Fibroblast of villous mesenchyme (primary cell): Measurements from ENCODE around the gene VRK1. TPM values are rescaled to one million over a fixed set of nuclear protein-coding genes. Genes with fewer than 3 reads are reported as not detected.

Experiments
- DNase-seq: peaks from one replicate; pipeline ENCODE4 v3.0.0-alpha.2; 2010; ENCODE audit warnings: low read depth
- H3K4me3 ChIP-seq: 2 replicates; pipeline ENCODE4 v1.5.1; 2011; ENCODE audit warnings: low read depth, mild to moderate bottlenecking, low read length
- CTCF ChIP-seq: IDR thresholded peaks from 2 replicates; pipeline ENCODE4 v1.5.1; 2012; ENCODE audit warnings: low read depth, mild to moderate bottlenecking, low read length; ENCODE audit not compliant: insufficient read depth
- total RNA-seq: library from RNA; depleted of rRNA; stranded (reverse); fragments of >200 nt; gene quantifications from 2 replicates; pipeline ENCODE4 v1.2.3, GENCODE V29; 2012

Gene VRK1
- total RNA-seq, 1 donor, result 47.1 TPM

- TF ChIP-seq CTCF, result no peak
- H3K4me3 ChIP-seq, result no peak overlapping the region
- DNase-seq, result no peak
Observed at GRCh38 chr14:96772929-96773328, 24.3 kb upstream of the VRK1 start.

GRCh38 chr14:96776791-96777190 is 20.4 kb upstream of the VRK1 start:
- TF ChIP-seq CTCF, result no peak
- H3K4me3 ChIP-seq, result no peak overlapping the region

GRCh38 chr14:96780500-96780899 is 16.7 kb upstream of the VRK1 start:
- no peak for DNase-seq
- no peak for TF ChIP-seq CTCF
- H3K4me3 ChIP-seq, result no peak overlapping the region

More at GRCh38 chr14:96776791-96777190, 20.4 kb upstream of the VRK1 start:
- no peak for DNase-seq

GRCh38 chr14:96781371-96781770 is 15.8 kb upstream of the VRK1 start:
- no peak for DNase-seq
- TF ChIP-seq CTCF, result no peak
- no peak overlapping the region for H3K4me3 ChIP-seq

GRCh38 chr14:96782436-96782835 is 14.7 kb upstream of the VRK1 start:
- no peak for TF ChIP-seq CTCF
- DNase-seq, result no peak
- H3K4me3 ChIP-seq, result no peak overlapping the region

GRCh38 chr14:96783043-96783914 is 13.9 kb upstream of the VRK1 start:
- DNase-seq, result no peak
- no peak for TF ChIP-seq CTCF
- no peak overlapping the region for H3K4me3 ChIP-seq

GRCh38 chr14:96783915-96784224 is 13.3 kb upstream of the VRK1 start:
- DNase-seq, result no peak
- TF ChIP-seq CTCF, result no peak
- no peak overlapping the region for H3K4me3 ChIP-seq
